Esophagus muscularis mucosa (tissue), 4 donors: ENCODE data around the gene PPP1R12B. TPM values are rescaled to one million over a fixed set of nuclear protein-coding genes. Genes with fewer than 3 reads are reported as not detected.
"Not testable (repeated sequence)": the region's sequence is repeated elsewhere in the genome, so short reads cannot be mapped to it uniquely, and the experiment has no call there.

Source experiments
- DNase-seq: peaks from one replicate; pipeline ENCODE4 v3.0.0-alpha.2; 2017; ENCODE audit errors: extremely low spot score
- H3K27ac ChIP-seq, 4 donors: fragments of 200-600 bp; sonication (generic); replicated peaks in 1 of 4; 1 replicate in 3 of 4; 2 replicates in 1 of 4; pipeline ENCODE4 v1.5.1; 2016 to 2019; ENCODE audit warnings: mild to moderate bottlenecking in 1 of 4
- H3K27me3 ChIP-seq, 4 donors: fragments of 200-600 bp; sonication (generic); one replicate each; pipeline versions ENCODE4 v1.5.1 to v1.6.0; 2016 to 2019
- H3K36me3 ChIP-seq, 4 donors: fragments of 200-600 bp; sonication (generic); one replicate each; pipeline ENCODE4 v1.5.1; 2016 to 2019
- H3K4me1 ChIP-seq, 4 donors: fragments of 200-600 bp; sonication (generic); one replicate each; pipeline ENCODE4 v1.5.1; 2016 to 2019
- H3K4me3 ChIP-seq, 4 donors: fragments of 200-600 bp; sonication (generic); 1 replicate in 2 of 4; 2 replicates in 2 of 4; pipeline ENCODE4 v1.5.1; 2016 to 2019; ENCODE audit warnings: mild to moderate bottlenecking in 4 of 4, moderate library complexity in 1 of 4
- H3K9me3 ChIP-seq, 4 donors: fragments of 200-600 bp; sonication (generic); 1 replicate in 3 of 4; 2 replicates in 1 of 4; pipeline ENCODE4 v1.5.1; 2016 to 2019
- EP300 ChIP-seq: sonication (generic); formaldehyde crosslinking; IDR thresholded peaks from one replicate; pipeline ENCODE4 v1.6.1; 2017; ENCODE audit warnings: antibody characterized with exemption
- POLR2A ChIP-seq: fragments of 450-650 bp; IDR thresholded peaks from one replicate; pipeline ENCODE4 v1.6.1; 2017; ENCODE audit warnings: antibody characterized with exemption, moderate library complexity, mild to moderate bottlenecking, low read depth
- POLR2AphosphoS5 ChIP-seq, 2 donors: sonication (generic); formaldehyde crosslinking; IDR thresholded peaks; one replicate each; pipeline ENCODE4 v1.6.1; 2017; ENCODE audit warnings: antibody characterized with exemption in 2 of 2
- WGBS: methylation state at CpG from one replicate; pipeline ENCODE4 v1.1.5; 2018; 5-methylcytosine and 5-hydroxymethylcytosine counted together
- intact Hi-C: fragments of 100-400 bp; cut with DNase I; formaldehyde crosslinking; loops from one replicate; pipeline ENCODE4 v1.15.1; 2023
- total RNA-seq, 4 donors: library from RNA; depleted of rRNA; stranded (reverse); fragments of >200 nt; gene quantifications; one replicate each; pipeline versions ENCODE4 v1.1.0 to v1.2.1, GENCODE V29; 2016
- TF ChIP-seq, protein P1 (sequence below), 3 experiments: fragments of 200-600 bp in 2 of 3; fragments of 450-650 bp in 1 of 3; sonication (generic) in 2 of 3; IDR thresholded peaks; one replicate each; pipeline ENCODE4 v1.5.1; 2017 to 2019; ENCODE audit warnings: antibody characterized with exemption in 3 of 3, mild to moderate bottlenecking in 2 of 3, moderate library complexity in 1 of 3

PPP1R12B gene
- total RNA-seq, 4 donors from 2014 or later = 692 to 1,262 (median 949) TPM

GRCh38 chr1:202479661-202480060 is 131.2 kb downstream of the PPP1R12B start:
- H3K9me3 ChIP-seq, DNase-seq, H3K27ac ChIP-seq, intact Hi-C loops, H3K27me3 ChIP-seq, H3K4me3 ChIP-seq, H3K36me3 ChIP-seq: not testable (repeated sequence)
- peaks cover 0 to 12% (median 0%) of the 10 kb centered on the region in 4 donors for H3K4me1 ChIP-seq

- DNase-seq, H3K4me3 ChIP-seq, H3K27ac ChIP-seq, H3K27me3 ChIP-seq, H3K36me3 ChIP-seq, H3K9me3 ChIP-seq, intact Hi-C loops: not testable (repeated sequence)
- peaks cover 0 to 14% (median 0%) of the 10 kb centered on the region in 4 donors for H3K4me1 ChIP-seq
Measured at GRCh38 chr1:202480640-202481039, 132.1 kb downstream of the PPP1R12B start.

- H3K27me3 ChIP-seq, H3K27ac ChIP-seq, H3K9me3 ChIP-seq, H3K4me3 ChIP-seq, intact Hi-C loops, H3K36me3 ChIP-seq, DNase-seq: not testable (repeated sequence)
- H3K4me1 ChIP-seq = peaks cover 0 to 14% (median 0%) of the 10 kb centered on the region in 4 donors
- 81% methylated on average over 2 of the region's 2 CpGs for WGBS
Measured at GRCh38 chr1:202483362-202483761, 134.9 kb downstream of the PPP1R12B start.

GRCh38 chr1:202484032-202484431 is 135.5 kb downstream of the PPP1R12B start:
- intact Hi-C loops, H3K27me3 ChIP-seq, H3K4me3 ChIP-seq, H3K27ac ChIP-seq, H3K9me3 ChIP-seq, H3K36me3 ChIP-seq, DNase-seq: not testable (repeated sequence)
- 84% methylated on average over 2 of the region's 2 CpGs for WGBS
- peaks cover 0 to 11% (median 0%) of the 10 kb centered on the region in 4 donors for H3K4me1 ChIP-seq

GRCh38 chr1:202484820-202485219 is 136.3 kb downstream of the PPP1R12B start:
- H3K36me3 ChIP-seq = peaks cover 0 to 16% (median 12%) of the 10 kb centered on the region in 4 donors
- H3K27me3 ChIP-seq, H3K9me3 ChIP-seq, H3K4me3 ChIP-seq, H3K27ac ChIP-seq, H3K4me1 ChIP-seq, DNase-seq, intact Hi-C loops: not testable (repeated sequence)
- WGBS = 92% methylated on average over 2 of the region's 3 CpGs

DNA sequence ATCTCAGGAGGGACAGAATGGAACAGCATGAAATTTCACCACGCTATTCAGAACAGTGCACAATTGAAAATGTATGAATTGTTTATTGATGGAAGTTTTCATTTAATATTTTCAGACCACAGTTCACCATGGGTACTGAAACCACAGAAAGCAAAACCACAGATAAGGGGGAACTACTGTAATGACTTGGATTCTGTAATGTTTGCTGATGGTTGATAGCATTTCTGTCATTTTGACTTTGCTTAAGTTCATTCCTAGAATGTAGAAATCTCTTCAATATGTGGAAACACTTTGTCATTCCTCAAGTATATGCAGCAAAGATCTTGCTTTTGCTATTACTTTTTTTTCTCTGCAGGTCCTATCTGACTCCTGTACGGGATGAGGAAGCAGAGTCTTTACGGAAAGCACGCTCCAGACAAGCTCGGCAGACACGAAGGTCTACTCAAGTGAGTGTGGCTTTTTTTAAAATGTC is 139.7 kb downstream of the PPP1R12B start:
- H3K9me3 ChIP-seq, H3K4me3 ChIP-seq, H3K27me3 ChIP-seq, DNase-seq, intact Hi-C loops, H3K27ac ChIP-seq, H3K4me1 ChIP-seq: not testable (repeated sequence)
- H3K36me3 ChIP-seq = peaks cover 0 to 37% (median 23%) of the 10 kb centered on the region in 4 donors
- 89% methylated on average over 6 of the region's 6 CpGs for WGBS

GRCh38 chr1:202489101-202489500 is 140.6 kb downstream of the PPP1R12B start:
- DNase-seq, H3K27me3 ChIP-seq, intact Hi-C loops, H3K27ac ChIP-seq, H3K9me3 ChIP-seq, H3K4me1 ChIP-seq, H3K4me3 ChIP-seq: not testable (repeated sequence)
- peaks cover 0 to 46% (median 28%) of the 10 kb centered on the region in 4 donors for H3K36me3 ChIP-seq

DNA sequence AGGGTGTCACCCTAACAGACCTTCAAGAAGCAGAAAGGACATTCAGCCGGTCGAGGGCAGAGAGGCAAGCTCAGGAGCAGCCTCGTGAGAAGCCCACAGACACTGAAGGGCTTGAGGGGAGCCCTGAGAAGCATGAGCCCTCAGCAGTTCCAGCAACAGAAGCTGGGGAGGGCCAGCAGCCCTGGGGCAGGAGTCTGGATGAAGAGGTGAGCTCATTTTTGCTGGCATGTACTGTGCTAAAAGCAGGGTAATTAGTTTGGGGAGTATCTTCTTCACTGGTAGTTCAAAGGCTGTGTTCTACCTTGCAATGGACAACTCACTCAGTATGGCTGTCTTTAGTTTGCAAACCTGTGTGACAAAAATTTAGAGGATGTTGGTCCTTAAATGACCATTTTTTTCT is 144.6 kb downstream of the PPP1R12B start:
- H3K27ac ChIP-seq, H3K4me3 ChIP-seq, DNase-seq, H3K4me1 ChIP-seq, H3K9me3 ChIP-seq, H3K27me3 ChIP-seq, intact Hi-C loops: not testable (repeated sequence)
- H3K36me3 ChIP-seq = peaks cover 8 to 81% (median 45%) of the 10 kb centered on the region in 4 donors
- WGBS = 100% methylated on average over 3 of the region's 3 CpGs

- peaks cover 8 to 65% (median 21%) of the 10 kb centered on the region in 4 donors for H3K36me3 ChIP-seq
- intact Hi-C loops = no loop called here
- peaks cover 0 to 9% (median 5%) of the 10 kb centered on the region in 4 donors for H3K4me1 ChIP-seq
- no peak overlapping the region for H3K4me3 ChIP-seq
- TF ChIP-seq, protein P1, sequence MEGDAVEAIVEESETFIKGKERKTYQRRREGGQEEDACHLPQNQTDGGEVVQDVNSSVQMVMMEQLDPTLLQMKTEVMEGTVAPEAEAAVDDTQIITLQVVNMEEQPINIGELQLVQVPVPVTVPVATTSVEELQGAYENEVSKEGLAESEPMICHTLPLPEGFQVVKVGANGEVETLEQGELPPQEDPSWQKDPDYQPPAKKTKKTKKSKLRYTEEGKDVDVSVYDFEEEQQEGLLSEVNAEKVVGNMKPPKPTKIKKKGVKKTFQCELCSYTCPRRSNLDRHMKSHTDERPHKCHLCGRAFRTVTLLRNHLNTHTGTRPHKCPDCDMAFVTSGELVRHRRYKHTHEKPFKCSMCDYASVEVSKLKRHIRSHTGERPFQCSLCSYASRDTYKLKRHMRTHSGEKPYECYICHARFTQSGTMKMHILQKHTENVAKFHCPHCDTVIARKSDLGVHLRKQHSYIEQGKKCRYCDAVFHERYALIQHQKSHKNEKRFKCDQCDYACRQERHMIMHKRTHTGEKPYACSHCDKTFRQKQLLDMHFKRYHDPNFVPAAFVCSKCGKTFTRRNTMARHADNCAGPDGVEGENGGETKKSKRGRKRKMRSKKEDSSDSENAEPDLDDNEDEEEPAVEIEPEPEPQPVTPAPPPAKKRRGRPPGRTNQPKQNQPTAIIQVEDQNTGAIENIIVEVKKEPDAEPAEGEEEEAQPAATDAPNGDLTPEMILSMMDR (IDR thresholded peaks at IDR 0.05) = no peak
- TF ChIP-seq POLR2A (no peak), EP300 (no peak), POLR2AphosphoS5 (IDR thresholded peaks at IDR 0.05) (no peak)
- no peak for DNase-seq
- no peak overlapping the region for H3K27ac ChIP-seq
- WGBS = 100% methylated on average over 1 of the region's 1 CpG
- no peaks in the 10 kb centered on the region for H3K27me3 ChIP-seq
- H3K9me3 ChIP-seq = no peaks in the 10 kb centered on the region
Measured at GRCh38 chr1:202498542-202498941, 150.0 kb downstream of the PPP1R12B start.

DNA sequence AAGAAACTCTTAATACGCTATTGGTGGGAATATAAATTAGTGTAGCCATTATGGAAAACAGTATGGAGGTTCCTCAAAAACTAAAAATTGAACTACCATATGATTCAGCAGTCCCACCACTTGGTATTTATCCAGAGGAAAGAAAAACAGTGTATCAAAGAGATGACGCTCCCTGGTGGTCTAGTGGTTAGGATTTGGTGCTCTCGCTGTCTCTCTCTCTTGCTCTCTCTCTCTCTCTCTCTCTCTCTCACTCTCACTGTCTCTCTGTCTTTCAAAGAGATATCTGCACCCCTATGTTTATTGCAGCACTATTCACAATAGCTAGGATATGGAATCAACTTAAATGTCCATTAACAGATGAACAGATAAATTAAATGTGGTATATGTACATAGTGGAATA is 151.5 kb downstream of the PPP1R12B start:
- H3K27me3 ChIP-seq, H3K9me3 ChIP-seq, H3K27ac ChIP-seq, intact Hi-C loops, DNase-seq, H3K4me3 ChIP-seq: not testable (repeated sequence)
- H3K36me3 ChIP-seq = peaks cover 8 to 67% (median 18%) of the 10 kb centered on the region in 4 donors
- H3K4me1 ChIP-seq = peaks cover 10 to 18% (median 17%) of the 10 kb centered on the region in 4 donors
- 90% methylated on average over 3 of the region's 3 CpGs for WGBS
